ENCODE measurements around the gene UBE2L6.

Gene UBE2L6

GRCh38 chr11:57604296-57605027, 37.0 kb upstream of the UBE2L6 start:
- no peak overlapping the region for H3K27ac ChIP-seq
- TF ChIP-seq CTCF (IDR thresholded peaks at IDR 0.05): no peak
- no peak for TF ChIP-seq ZFX (IDR thresholded peaks at IDR 0.05; ENCODE audit: borderline replicate concordance)

GRCh38 chr11:57601297-57601696, 33.8 kb upstream of the UBE2L6 start:
- H3K27ac ChIP-seq: no peak overlapping the region
- TF ChIP-seq ZFX (IDR thresholded peaks at IDR 0.05; ENCODE audit: borderline replicate concordance) (no peak), CTCF (IDR thresholded peaks at IDR 0.05) (no peak)

GRCh38 chr11:57599381-57599780, 31.9 kb upstream of the UBE2L6 start:
- H3K27ac ChIP-seq: no peak overlapping the region
- no peak for TF ChIP-seq CTCF (IDR thresholded peaks at IDR 0.05)
- no peak for TF ChIP-seq ZFX (IDR thresholded peaks at IDR 0.05; ENCODE audit: borderline replicate concordance)

- H3K27ac ChIP-seq: no peak overlapping the region
- TF ChIP-seq ZFX (IDR thresholded peaks at IDR 0.05; ENCODE audit: borderline replicate concordance): no peak
- no peak for TF ChIP-seq CTCF (IDR thresholded peaks at IDR 0.05)
Measured at GRCh38 chr11:57598831-57599155, 31.3 kb upstream of the UBE2L6 start.

- no peak overlapping the region for H3K27ac ChIP-seq
- TF ChIP-seq CTCF (IDR thresholded peaks at IDR 0.05) (no peak), ZFX (IDR thresholded peaks at IDR 0.05; ENCODE audit: borderline replicate concordance) (no peak)
Measured at GRCh38 chr11:57597916-57598830, 30.7 kb upstream of the UBE2L6 start.

- H3K27ac ChIP-seq: no peak within 1 kb of the TSS
- TF ChIP-seq ZFX (IDR thresholded peaks at IDR 0.05; ENCODE audit: borderline replicate concordance) (no peak), CTCF (IDR thresholded peaks at IDR 0.05) (no peak)
Measured at GRCh38 chr11:57597461-57597915, 30.0 kb upstream of the UBE2L6 start, which contains the start of gene SERPING1. SERPING1 (plus strand) TSS chr11:57597685; CDS start chr11:57598271, 586 bp downstream.
